Cardiac fibroblast (primary cell): ENCODE measurements around the gene COBLL1.
A peak's percentile ranks its signal among the peaks of the same experiment; 100 is the strongest.

ENCODE experiments used
- DNase-seq, 2 donors: peaks; one replicate each; pipeline versions ENCODE4 v3.0.0 to v3.0.0-alpha.2; 2010; ENCODE audit warnings: low read depth in 2 of 2
- H3K4me3 ChIP-seq, 2 donors: replicated peaks in 1 of 2; 1 replicate in 1 of 2; 2 replicates in 1 of 2; pipeline ENCODE4 v1.5.1; 2011; ENCODE audit warnings: low read depth in 2 of 2, low read length in 2 of 2, mild to moderate bottlenecking in 2 of 2, moderate library complexity in 1 of 2
- TF ChIP-seq, protein P1 (sequence below): IDR thresholded peaks from one replicate; pipeline ENCODE4 v1.5.1; 2011; ENCODE audit warnings: low read depth, mild to moderate bottlenecking, low read length, inconsistent platforms

Gene COBLL1

DNA sequence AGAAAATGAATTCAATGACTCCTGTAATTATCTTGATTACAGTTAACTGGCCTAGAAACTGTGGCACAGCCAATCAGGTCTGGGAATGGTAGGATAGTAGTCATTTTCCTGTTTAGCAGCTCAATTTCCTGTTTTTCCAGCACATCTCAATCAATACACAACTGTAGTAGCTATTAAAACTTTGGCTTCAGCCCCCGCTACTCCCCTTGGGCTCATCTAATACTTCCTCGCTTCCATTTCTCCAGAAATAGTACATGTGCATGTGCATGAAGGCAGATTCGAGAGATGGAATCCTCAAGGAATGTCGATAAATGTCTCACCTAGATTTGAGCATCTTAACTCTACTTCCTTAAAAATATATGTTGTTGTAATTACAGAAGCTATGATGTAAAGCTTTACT lies 9.7 kb downstream of the COBLL1 start:
- DNase-seq = no peak
- TF ChIP-seq, protein P1, sequence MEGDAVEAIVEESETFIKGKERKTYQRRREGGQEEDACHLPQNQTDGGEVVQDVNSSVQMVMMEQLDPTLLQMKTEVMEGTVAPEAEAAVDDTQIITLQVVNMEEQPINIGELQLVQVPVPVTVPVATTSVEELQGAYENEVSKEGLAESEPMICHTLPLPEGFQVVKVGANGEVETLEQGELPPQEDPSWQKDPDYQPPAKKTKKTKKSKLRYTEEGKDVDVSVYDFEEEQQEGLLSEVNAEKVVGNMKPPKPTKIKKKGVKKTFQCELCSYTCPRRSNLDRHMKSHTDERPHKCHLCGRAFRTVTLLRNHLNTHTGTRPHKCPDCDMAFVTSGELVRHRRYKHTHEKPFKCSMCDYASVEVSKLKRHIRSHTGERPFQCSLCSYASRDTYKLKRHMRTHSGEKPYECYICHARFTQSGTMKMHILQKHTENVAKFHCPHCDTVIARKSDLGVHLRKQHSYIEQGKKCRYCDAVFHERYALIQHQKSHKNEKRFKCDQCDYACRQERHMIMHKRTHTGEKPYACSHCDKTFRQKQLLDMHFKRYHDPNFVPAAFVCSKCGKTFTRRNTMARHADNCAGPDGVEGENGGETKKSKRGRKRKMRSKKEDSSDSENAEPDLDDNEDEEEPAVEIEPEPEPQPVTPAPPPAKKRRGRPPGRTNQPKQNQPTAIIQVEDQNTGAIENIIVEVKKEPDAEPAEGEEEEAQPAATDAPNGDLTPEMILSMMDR = no peak
- no peak overlapping the region for H3K4me3 ChIP-seq

DNA sequence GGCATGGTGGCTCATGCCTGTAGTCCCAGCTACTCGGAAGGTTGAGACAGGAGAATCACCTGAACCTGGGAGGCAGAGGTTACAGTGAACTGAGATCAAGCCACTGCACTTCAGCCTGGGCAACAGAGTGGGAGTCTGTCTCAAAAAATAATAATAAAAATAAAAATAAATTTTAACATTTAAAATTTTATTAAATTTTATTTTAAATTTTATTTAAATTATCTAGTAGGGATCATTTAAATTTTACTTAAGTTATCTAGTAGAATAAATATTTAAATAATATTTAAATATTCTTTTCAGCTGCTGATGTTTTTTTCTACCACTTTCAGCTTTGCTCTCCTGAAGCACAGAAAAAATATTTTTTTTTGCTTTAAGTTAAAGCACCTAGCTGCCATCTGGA lies 10.4 kb downstream of the COBLL1 start:
- no peak overlapping the region for H3K4me3 ChIP-seq
- no peak for DNase-seq
- TF ChIP-seq, protein P1 = no peak

DNA sequence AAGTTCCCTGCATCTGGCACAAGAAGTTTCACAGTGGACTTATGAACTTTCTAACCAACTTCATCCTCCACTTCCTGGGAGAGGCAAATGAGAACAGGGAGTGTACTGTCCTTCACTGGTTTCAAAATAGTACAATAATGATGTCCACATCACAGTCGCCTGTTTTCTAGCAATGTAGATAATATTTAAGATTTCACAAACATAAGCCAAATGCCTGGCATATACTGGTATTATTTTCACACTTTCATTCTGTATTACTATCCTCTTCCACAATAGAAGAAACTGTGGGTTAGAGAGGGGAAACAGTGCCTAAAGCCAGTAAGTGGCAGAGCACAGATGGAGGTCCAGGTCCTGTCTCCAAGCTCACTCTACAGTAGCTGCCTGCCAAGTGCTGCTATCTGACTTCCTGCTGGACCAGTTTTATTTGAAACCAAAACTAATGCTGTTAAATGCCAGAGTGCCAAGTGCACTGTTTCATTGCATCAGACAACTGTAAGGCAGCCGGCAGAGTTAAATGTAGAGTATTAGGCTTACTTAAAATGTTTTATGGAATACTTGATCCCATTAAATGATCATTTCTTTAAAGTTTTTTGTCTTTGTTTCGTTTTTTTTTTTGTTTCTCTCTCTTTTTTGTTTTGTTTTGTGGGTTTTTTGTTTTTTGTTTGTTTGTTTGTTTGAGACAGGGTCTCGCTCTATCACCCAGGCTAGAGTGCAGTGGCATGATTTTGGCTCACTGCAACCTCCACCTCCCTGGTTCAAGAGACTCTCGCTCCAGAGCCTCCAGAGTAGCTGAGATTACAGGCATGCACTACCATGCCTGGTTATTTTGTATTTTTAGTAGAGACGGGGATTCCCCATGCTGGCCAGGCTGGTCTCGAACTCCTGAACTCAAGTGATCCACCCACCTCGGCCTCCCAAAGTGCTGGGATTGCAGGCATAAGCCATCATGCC lies 15.1 kb downstream of the COBLL1 start:
- TF ChIP-seq, protein P1 = no peak
- peak; percentile 54 to 59 for DNase-seq
- no peak overlapping the region for H3K4me3 ChIP-seq

DNA sequence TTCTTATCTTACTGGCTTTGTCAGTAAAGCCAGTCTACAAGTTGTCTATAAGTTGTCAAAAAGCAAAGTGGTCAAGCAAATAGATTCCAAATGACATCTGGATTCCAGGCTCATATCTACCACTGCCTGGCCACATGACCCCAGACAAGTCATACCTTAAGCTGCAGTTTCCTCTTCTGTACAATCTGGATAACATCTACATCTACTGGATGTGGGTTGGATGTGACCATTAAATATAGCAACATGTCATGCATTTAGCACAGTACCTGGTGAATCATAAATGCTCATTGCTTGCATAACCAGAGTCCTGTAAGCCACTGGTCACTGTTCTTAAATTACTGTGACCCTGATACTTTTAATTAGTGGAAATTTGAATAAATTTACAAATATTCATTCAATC lies 16.8 kb downstream of the COBLL1 start:
- TF ChIP-seq, protein P1 = no peak
- DNase-seq = peak in 1 of 2 donors; percentile 57
- no peak overlapping the region for H3K4me3 ChIP-seq

DNA sequence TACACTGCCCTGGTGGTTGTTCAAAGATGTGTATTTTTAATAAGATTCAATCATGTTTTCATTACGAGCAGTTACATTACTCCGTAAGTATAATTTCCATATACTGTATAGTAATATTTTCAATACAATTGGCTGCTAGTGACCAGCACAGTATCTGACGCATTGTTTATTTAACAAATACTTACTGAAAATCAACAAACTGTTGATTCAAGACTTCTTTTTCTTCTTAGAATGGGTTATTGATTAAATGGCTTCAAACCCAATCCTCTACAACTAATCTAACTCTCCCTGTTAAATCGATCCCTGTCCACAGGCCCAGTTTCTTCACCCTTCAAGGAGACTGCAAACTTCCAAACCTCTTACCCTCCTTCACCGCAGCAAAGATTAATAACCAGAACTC lies 18.5 kb downstream of the COBLL1 start:
- TF ChIP-seq, protein P1 = no peak
- DNase-seq = no peak
- no peak overlapping the region for H3K4me3 ChIP-seq

GRCh38 chr2:164821338-164821737 lies 20.3 kb downstream of the COBLL1 start:
- no peak overlapping the region for H3K4me3 ChIP-seq

More at GRCh38 chr2:164821338-164821737, 20.3 kb downstream of the COBLL1 start:
- no peak for DNase-seq
- TF ChIP-seq, protein P1 = no peak
